Measurements from ENCODE around the gene MAFG. TPM values are rescaled to one million over a fixed set of nuclear protein-coding genes. Genes with fewer than 3 reads are reported as not detected.
A peak's percentile ranks its signal among the peaks of the same experiment; 100 is the strongest.

Gene MAFG
- total RNA-seq, 1 donor, result 29.6 TPM

DNA sequence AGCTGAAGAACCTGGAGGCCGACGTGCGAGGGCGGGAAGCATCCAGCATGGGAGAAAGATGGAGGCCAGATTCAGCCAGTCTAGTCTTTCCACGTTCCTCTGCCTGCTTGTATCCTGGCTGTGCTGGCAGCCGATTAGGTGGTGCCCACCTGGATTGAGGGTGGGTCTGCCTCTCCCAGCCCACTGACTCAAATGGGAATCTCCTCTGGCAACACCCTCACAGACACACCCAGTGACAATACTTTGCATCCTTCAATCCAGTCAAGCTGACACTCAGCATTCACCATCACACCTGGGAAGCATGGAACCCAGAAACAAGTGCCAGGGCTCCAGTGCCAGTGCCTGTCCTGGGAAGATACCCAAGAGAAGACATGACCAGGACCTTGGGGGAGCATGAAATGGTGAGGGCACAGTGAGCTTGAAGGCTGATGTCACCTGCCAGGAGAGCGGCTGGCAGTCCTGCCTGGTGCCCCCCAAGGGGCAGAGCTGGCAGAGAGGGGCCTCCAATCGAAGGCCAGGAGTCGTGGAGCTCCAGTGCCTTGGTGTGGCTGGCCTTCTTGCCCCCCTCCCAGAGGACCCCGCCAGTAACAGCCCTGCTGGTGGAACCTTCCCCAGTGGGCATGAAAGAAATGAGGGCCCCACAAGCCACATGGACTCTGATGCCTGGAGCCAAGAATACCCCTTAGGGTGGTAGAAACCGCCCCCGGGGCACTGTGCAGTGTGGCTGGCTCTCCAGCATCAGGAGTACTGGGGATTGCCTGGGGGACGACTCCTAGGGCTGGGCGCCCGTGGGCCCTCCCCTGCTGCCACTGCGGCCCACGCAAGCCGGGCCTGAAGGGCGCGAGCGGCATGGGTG, 26.1 kb downstream of the MAFG start:
- DNase-seq (ENCODE audit: low read depth in 2 of 3, low spot score in 2 of 3), result no peak

DNA sequence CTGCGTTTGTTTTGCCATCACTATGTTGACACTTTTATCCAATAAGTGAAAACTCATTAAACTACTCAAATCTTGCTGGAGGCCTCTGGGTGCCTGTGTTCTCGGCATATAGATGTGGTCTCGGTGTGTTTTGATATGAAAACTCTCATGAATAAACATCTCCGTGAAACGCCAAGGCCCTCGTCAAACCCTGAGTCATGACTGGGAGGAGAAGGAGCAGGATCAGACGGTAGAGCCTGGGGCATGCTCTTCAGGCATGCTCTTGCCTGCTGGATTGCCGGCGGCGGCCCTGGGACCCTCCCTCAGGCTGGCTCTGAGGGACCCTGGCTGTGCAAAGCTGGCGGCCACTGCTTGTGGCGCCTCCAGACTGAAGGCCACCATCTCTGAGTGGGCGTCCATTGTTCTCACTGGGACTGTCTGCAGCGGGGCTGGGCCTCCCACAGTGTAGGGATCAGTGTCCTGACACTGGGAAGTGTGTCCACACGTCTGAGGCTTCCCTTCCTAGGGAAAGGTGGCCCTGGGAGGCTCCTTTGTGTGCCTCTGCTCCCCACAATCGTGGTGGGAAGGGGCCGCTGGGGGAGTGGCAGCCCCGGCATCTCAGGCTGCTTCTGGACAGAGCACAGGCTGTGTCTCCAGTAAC, 27.2 kb downstream of the MAFG start:
- no peak for DNase-seq (ENCODE audit: low read depth in 2 of 3, low spot score in 2 of 3)

DNA sequence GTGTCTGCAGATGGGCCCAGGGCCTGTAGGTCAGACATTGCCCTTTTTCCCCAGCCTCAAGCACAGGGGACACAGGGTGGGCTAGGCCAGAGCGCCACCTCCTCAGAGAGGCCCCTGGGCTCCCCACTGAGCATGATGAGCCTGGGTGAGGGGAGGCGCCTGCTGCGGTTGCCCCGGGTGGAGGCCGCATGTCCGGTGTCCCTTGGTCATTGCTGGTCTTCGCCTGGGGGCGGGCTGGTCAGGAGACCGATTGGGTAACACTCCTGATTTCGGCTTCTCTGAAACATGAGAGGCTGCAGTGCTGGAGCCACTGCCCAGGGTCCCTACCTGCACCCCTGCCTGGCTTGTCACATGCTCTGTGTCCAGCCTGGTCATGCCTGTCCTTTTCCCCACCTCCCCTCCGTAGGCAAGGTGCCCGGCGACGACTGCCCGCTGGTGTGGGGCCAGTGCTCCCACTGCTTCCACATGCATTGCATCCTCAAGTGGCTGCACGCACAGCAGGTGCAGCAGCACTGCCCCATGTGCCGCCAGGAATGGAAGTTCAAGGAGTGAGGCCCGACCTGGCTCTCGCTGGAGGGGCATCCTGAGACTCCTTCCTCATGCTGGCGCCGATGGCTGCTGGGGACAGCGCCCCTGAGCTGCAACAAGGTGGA, 27.9 kb downstream of the MAFG start:
- no peak for DNase-seq (ENCODE audit: low read depth in 2 of 3, low spot score in 2 of 3)

DNA sequence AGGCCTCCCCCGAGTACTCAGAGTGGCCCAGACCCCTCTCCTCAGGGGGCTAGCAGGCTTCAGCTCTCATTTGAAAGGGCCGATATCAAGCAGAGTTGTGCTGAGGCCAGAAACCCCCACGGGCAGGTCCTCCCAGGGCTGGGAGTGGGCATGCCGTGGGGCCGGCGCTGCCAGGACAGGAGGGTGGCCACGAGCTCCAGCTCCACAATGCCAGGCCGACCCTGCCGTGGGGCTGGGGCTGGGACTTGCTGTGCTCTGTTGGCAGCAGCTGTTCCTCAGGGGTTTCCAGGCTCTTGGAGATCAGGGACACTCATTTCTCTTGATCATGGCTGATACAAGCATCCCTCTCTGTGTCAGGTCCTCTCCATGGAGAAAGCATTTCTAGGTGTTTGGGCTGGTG, 28.6 kb downstream of the MAFG start:
- no peak for DNase-seq (ENCODE audit: low read depth in 2 of 3, low spot score in 2 of 3)

DNA sequence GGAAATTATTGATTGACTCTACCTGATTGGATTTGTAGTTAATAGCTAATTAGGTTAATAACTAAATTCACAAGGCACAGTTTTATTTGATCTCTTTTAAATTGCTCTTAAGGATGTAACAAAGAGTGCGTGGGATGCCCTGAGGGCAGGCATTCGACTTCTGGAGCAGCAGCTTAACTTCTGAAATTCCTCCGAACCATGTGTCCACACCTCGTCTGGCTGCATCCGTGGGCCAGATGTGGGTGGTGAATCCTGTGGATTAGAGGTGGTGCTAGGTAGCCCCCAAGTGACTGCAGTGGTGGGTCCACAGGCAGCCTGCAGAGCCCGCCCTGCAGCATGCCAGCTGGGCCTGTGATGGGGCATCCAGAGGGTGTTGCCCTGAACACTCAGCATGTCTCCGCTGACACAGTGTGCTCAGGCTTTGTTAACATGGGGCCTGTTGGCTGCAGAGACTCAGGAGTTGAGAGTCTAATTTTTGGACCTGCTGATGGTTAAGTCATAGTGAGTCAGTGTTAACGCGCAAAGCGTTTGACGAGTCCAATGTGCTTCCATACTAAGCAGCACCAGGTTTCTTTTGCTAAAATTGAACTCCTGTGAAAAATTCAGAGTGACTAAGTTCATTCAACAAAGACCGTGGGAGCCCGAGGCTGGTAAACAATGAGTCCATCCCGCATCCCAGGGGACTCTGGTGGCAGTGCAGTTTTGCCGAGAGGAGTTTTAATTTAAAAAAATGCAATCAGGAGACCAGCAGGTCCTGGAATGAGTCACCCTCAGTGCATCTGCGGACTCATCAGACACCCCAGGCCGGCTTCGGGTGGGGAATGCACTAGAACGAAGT, 29.3 kb downstream of the MAFG start:
- no peak for DNase-seq (ENCODE audit: low read depth in 2 of 3, low spot score in 2 of 3)

DNA sequence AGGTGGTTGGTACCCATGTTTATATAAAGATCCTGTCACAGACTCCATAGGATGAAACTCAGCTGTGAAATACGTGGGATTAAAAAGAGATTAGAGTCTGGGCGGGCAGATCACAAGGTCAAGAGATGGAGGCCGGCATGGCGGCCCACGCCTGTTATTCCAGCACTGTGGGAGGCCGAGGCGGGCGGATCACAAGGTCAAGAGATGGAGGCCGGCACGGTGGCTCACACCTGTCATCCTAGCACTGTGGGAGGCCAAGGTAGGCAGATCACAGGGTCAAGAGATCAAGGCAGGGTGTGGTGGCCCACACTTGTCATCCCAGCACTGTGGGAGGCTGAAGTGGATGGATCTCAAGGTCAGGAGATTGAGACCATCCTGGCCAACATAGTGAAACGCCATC, 32.1 kb downstream of the MAFG start:
- DNase-seq (ENCODE audit: low read depth in 2 of 3, low spot score in 2 of 3), result no peak

DNA sequence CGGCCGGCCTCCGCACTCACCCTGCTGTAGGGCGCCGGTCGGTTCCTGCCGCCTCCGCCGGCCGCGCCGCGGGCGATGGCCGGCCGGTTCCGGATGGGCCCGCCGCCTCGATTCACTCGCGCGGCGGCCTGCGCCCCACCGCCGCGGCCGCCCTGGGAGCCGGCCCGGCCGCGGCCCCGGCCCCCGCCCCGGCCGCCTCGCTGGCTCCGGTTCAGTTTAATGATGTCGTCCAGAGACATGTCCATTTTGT, 36.3 kb downstream of the MAFG start:
- DNase-seq (ENCODE audit: low read depth in 2 of 3, low spot score in 2 of 3), result no peak

DNA sequence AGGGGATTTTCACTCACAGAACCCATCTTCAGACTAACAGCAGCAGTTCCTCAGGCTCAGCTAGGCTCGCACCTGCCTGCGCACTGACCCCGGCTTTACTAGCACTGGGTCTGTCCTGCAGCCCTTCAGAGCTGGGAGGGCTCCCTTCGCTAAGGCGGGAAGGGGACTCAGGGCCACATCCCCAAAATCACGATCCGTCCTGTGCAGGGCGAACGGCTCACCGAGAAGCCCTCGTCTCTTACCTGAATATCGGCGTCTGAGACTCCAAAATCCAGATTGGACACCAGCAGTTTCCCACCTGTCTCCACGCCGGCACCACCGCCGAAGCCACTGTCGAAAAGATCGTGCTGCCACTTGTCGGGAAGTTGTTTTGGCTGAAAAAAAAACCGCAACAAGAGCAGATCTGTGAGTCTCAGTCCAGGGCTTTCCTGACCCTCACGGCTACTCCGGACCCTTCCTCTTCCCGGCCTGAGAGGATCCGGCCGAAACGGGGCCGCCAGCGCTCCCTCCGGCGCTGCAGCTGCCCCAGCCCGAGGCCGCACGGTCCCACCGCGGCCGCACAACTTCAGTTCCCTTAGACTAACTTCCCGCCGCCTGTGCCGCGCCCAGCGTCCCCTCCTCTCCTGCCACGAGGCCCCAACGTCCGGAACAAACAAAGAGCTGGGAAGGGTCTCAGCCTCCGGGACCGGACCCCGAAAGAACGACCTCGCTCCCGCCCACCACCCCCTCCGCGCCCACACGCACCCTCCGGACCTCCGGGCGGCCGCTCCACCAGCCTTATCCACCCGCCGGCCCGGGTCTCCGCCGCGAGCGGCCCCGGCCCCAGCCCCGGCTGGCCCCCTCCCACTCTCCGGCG, 36.9 kb downstream of the MAFG start:
- DNase-seq (ENCODE audit: low read depth in 2 of 3, low spot score in 2 of 3), result peak in 1 of 3 donors; percentile 41

DNA sequence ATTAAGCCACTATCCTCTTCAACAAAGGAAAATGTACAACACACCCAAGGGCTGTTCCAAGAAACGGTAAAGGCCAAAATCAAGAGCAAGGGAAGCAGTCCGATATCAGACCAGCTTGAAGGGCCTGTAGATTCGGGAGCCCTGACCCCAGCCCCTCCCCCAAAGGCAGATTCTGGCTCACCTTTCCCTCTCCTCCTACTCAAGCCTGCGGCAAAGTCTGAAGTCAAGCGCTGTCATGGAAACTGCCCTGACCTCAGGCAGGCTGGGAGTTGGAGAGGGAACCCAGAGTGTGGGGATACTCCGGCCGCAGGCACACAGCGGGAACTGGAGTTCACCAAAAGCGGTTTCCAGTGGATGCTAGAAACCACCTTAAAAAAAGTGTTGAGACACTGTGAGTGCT, 37.9 kb downstream of the MAFG start:
- no peak for DNase-seq (ENCODE audit: low read depth in 2 of 3, low spot score in 2 of 3)

DNA sequence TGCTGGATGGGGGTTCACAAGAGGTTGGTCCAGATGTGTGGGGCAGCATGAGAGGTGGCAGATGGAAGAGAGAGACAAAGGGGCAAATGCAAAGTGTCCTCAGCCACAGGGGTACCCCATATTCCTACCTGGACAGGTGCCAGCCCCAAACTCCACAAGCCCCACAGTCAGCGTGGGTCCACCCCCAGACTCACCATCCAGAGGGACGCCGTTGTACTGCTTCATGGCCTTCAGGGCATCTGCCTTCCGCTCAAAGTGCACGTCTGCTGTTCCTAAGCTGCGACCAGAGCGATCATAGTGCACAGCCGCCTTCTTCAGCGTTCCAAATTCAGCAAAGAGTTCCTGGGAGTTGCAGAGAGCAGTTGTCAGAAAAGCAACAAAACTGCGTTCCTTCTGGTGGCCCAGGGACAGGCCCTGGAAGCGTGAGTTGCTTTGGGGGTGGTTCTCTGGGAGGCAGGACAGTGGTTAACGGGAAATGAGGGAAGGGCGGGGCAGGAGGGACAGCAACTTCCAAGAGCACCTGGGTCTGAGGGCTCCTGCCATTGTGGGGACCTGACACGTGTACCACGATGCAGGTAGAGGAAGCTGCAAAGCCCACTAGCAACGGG, 38.4 kb downstream of the MAFG start:
- no peak for DNase-seq (ENCODE audit: low read depth in 2 of 3, low spot score in 2 of 3)

DNA sequence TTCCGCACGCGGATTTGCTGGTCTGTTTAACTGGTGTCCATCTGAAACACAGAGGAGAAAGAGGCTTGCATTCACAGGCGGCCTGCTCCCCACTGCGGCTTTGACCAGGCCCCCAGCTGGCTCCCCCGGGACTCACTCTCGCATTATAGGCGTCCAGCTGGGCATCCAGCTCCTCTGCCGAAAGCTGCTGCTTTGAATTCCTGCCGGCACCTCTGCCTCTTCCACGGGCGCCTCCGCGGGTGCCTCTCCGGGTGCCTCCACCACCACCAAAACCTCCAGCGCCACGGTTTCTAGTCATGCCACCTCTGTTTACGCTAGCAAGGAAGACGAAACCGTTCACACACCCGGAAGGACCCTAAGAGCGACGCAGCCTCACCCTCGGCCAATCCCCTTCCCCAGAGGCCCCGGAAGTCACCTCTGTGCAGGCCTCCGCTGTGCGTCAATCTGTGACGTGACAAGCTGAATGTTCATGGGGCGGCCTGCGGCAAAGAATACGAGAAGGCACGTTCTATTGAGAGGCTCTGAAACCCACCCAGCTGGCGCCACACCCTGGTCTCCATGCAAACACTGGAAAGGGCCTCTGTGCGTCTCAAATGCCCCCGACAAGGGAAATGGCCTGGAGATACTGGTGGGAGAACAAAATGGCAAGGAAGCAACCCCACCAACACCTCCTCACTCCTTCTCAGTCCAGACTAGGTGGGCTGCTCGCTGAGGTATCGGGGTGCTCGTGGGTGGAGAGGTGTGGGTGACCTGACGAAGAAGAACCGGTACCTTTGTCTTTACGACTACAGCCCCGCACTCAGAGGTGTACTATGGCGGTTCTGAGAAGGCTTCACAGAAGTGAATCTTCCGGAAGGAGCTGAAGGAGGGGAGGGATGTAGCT, 39.2 kb downstream of the MAFG start:
- no peak for DNase-seq (ENCODE audit: low read depth in 2 of 3, low spot score in 2 of 3)

DNA sequence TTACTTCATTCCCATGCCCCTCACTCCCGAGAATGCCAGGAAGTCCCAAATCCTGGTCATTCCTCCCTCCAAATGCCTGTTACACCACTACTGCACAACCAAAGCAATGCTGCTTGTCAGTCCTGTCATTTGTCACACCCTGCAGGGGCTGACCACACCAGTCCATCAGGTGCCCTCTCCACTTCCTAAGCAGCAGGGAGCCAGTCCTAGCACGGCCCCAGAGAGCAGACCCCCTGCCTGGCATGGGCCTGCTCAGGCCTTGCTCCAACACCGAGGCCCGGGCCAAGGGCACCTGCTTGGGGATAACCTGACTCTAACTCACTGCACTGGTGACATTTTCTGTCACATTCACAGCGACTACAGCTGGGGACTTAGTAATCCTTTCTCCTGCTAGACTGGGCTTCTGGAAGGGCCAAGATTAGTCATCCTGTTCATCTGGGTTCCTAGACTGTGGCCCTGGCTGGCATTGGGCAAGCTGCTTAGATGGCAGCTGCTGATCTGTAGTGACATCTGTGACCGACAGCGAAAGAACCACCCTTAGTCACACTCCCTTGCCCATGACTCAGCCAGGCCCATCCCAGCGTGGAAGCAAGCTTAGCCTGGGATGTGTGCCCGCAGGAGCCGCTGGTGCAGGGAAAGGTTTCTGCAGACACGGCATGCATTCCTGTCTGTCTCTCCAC, 41.5 kb downstream of the MAFG start:
- no peak for DNase-seq (ENCODE audit: low read depth in 2 of 3, low spot score in 2 of 3)

DNA sequence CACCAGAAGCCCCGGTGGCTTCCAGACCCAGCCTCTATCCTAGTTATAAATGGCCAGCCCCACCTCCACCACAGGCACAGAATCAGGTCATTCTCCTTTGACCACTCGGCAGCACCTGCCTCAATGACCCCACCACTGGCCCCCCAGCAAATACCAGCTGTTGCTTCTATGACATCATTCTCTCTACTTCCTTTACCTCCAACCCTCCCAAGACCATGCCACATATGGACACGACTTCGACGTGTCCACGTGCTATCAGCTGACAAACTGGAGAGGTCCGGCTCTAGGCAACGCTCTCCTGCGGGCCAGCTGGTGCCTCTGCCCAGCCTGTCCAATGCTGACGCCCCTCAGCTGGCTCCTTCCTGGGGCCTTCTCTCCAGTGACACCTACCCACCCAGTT, 42.1 kb downstream of the MAFG start:
- no peak for DNase-seq (ENCODE audit: low read depth in 2 of 3, low spot score in 2 of 3)

DNA sequence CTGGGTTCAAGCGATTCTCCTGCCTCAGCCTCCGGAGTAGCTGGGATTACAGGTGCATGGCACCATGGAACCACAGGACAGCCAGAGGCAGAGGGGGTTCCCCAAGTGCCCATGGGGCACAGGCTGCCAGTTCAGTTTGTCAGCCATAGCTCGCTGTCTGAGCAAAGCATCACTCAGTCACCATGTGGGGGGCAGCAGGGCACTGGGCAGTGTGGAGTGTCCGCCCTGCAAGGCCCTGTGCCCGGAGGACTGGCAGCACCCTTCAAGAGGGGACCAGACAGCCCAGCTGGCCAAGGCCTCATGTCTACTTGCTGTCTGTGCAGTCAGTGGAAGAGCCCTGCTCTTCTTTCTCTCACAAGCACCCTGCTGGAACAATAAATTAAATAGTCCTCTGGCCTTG, 42.6 kb downstream of the MAFG start:
- DNase-seq (ENCODE audit: low read depth in 2 of 3, low spot score in 2 of 3), result no peak

DNA sequence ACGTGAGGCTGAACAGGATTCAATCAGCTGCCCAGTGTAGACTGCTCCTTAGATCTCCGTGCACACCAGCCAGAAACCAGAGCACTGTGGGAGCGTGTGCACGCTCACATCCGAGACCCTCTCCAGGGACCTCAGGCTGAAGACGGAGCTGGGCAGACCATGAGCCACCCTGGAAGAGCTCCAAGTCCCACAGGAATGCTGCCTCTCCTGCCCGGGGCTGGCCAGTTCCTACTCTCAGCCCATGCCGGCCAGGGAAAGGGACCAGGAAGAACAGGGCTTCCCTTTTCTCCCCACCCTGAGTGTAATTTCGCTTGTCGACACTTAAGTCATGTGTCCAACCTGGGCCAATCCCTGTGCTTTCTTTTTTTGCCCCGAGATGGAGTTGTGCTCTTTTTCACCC, 43.0 kb downstream of the MAFG start:
- DNase-seq (ENCODE audit: low read depth in 2 of 3, low spot score in 2 of 3), result no peak

DNA sequence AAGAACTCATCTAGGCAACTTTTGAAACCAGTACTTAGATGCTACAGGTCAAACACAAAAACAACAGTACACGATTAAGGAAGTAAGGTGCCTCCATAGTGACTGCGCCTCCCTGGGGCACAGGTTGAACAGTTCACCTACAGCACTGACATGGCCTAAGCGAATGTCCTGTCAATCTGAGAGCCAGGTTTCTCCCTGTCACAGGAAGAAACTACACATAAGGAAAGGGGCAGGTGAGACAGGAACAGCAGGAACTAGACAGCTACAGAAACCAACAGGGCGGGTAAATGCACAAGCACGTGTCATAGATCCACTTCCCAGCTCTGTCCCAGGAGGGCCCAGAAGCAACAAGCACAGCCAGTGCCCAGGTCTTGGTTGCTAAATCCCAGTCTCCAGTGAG, 48.4 kb downstream of the MAFG start:
- DNase-seq (ENCODE audit: low read depth in 2 of 3, low spot score in 2 of 3), result no peak

DNA sequence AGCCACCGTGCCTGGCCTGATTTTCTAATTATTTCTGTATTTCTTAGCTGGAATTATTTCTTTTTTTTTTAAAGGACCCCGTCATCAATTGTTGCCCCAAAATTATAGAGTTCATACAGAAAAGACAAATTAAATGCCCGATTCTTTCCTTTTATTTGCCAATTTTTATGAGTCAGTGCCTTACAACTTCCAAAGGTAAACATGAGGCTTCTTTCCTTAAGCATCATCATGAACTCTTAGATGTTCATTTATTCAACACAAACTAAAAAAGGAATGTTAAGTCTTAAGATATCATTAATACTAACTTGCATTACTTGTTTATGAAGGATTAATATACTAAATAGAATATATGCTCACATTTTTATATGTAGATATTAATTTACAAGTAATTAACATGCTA, 49.2 kb downstream of the MAFG start:
- DNase-seq (ENCODE audit: low read depth in 2 of 3, low spot score in 2 of 3), result no peak

DNA sequence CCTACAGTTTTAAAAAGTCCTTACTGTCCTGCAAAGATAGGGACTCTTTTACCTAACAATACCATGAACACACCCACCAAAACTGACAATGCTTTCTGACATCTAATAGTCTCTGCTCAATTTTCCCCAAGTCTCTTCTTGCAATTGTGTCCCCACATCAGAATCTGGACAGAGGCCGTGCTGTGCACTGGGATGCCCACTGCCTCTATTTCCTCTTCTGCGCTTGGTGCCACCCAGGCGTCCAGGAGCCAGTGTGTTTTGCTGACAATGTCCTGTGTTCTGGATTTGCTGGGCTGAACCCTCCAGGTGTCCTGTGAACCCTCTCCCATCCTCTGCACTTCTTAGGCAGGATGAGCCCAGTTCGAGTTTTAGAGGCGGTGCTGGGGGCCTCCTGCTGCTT, 50.0 kb downstream of the MAFG start:
- DNase-seq (ENCODE audit: low read depth in 2 of 3, low spot score in 2 of 3), result no peak
